Left renal cortex interstitium (tissue), 4 donors: ENCODE results near the gene SHOX. TPM values are rescaled to one million over a fixed set of nuclear protein-coding genes. Genes with fewer than 3 reads are reported as not detected.
"Not testable (repeated sequence)": the region's sequence is repeated elsewhere in the genome, so short reads cannot be mapped to it uniquely, and the experiment has no call there.

Experiments used
- DNase-seq, 4 donors: peaks; one replicate each; pipeline ENCODE4 v3.0.0-alpha.2; 2013; ENCODE audit warnings: low read depth in 4 of 4, low spot score in 2 of 4, missing footprints in 1 of 4
- polyA plus RNA-seq, 4 donors: library from polyadenylated mRNA; unstranded; fragments of 120-200 nt; gene quantifications; one replicate each; pipeline ENCODE4 v1.2.1, GENCODE V29; 2013; ENCODE audit not compliant: insufficient read length in 4 of 4

Gene SHOX
- polyA plus RNA-seq: under 1 TPM; 0.04 to 0.17 (median 0.08) TPM

- DNase-seq: no peak
Observed at GRCh38 chrX:630612-631496, at the start of gene SHOX. Gene SHOX (plus strand): TSS chrX:630791. CDS start chrX:630898, 107 bp downstream.

GRCh38 chrX:581066-581465 is 49.5 kb upstream of the SHOX start:
- DNase-seq: no peak

- no peak for DNase-seq
Observed at GRCh38 chrX:581720-582298, 48.8 kb upstream of the SHOX start.

- no peak for DNase-seq
Observed at GRCh38 chrX:584572-584971, 46.0 kb upstream of the SHOX start.

DNA sequence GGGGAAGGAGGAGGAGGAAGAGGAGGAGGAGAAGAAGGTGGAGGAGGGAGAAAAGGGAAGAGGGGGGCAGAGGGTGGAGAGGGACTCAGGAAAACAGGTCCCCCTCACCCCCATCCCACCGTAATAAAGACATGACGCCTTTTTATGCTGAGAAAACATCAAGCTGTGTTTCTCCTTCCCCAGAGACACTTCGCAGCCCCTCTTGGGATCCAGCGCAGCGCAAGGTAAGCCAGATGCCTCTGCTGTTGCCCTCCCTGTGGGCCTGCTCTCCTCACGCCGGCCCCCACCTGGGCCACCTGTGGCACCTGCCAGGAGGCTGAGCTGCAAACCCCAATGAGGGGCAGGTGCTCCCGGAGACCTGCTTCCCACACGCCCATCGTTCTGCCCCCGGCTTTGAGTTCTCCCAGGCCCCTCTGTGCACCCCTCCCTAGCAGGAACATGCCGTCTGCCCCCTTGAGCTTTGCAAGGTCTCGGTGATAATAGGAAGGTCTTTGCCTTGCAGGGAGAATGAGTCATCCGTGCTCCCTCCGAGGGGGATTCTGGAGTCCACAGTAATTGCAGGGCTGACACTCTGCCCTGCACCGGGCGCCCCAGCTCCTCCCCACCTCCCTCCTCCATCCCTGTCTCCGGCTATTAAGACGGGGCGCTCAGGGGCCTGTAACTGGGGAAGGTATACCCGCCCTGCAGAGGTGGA is 45.3 kb upstream of the SHOX start:
- DNase-seq: no peak

DNA sequence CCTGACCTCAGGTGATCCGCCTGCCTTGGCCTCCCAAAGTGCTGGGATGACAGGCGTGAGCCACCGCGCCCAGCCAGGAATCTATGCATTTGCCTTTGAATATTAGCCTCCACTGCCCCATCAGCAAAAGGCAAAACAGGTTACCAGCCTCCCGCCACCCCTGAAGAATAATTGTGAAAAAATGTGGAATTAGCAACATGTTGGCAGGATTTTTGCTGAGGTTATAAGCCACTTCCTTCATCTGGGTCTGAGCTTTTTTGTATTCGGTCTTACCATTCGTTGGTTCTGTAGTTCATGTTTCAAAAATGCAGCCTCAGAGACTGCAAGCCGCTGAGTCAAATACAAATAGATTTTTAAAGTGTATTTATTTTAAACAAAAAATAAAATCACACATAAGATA is 44.2 kb upstream of the SHOX start:
- no peak for DNase-seq

DNA sequence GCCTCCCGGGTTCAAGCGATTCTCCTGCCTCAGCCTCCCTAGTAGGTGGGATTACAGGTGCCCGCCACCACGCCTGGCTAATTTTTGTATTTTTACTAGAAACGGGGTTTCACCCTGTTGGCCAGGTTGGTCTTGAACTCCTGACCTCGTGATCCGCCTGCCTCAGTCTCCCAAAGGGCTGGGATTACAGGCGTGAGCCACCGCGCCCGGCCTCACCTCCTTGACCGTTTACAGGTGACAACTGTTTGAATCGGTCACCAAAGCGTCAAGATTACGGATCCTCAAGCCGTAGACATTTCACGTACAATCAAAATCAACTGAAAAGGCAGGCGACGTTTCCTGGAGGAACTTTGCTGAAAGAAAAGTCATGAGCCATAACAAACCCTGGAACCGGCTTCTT is 41.3 kb upstream of the SHOX start:
- not testable (repeated sequence) for DNase-seq

- DNase-seq: no peak
Observed at GRCh38 chrX:590693-591404, 39.7 kb upstream of the SHOX start.

GRCh38 chrX:599837-600715 is 30.5 kb upstream of the SHOX start:
- no peak for DNase-seq

GRCh38 chrX:603029-603428 is 27.6 kb upstream of the SHOX start:
- DNase-seq: not testable (repeated sequence)

GRCh38 chrX:604616-605015 is 26.0 kb upstream of the SHOX start:
- not testable (repeated sequence) for DNase-seq

DNA sequence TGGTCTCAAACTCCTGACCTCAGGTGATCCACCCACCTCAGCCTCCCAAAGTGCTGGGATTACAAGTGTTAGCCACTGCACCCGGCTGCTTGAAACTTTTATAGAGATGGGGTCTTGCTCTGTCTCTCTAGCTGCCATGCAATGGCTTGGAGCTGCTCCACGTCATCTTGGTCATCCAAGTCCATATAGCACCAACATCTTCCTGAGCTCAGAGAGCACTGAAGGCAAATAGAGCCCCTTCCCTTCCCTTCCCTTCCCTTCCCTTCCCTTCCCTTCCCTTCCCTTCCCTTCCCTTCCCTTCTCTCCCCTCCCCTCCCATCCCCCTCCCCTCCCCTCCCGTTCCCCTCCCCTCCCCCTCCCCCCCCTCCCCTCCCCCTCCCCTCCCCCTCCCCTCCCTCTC is 22.5 kb upstream of the SHOX start:
- not testable (repeated sequence) for DNase-seq

GRCh38 chrX:614136-614535 is 16.5 kb upstream of the SHOX start:
- DNase-seq: no peak

GRCh38 chrX:617401-617800 is 13.2 kb upstream of the SHOX start:
- no peak for DNase-seq

DNA sequence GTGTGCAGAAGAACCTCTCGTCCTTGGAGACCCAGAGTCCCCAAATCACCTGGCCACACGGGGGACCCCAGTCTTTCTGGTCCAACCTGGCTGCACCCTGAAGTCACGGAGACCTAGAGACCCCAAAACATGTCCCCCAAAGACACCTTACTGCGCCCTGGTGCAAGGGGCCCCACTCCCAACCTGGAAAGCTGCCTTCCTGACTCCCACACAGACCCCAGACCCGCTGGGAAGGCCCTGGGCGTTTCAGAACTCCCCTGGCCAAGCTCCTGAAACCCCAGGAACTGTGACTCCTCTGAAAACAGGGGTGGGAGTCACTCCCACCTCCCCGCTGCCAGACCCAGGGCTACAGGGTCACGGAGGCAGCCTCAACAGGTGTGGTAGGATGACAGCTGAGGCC is 12.7 kb upstream of the SHOX start:
- DNase-seq: no peak

DNA sequence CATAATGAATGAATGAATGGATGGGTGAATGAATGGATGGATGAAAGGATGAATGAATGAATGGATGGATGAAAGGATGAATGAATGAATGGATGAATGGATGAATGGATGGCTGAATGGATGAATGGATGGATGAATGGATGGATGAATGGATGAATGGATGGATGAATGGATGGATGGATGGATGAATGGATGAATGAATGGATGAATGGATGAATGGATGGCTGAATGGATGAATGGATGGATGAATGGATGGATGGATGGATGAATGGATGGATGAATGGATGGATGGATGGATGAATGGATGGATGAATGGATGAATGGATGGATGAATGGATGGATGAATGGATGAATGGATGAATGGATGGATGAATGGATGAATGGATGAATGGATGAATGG is 12.3 kb upstream of the SHOX start:
- DNase-seq: not testable (repeated sequence)

DNA sequence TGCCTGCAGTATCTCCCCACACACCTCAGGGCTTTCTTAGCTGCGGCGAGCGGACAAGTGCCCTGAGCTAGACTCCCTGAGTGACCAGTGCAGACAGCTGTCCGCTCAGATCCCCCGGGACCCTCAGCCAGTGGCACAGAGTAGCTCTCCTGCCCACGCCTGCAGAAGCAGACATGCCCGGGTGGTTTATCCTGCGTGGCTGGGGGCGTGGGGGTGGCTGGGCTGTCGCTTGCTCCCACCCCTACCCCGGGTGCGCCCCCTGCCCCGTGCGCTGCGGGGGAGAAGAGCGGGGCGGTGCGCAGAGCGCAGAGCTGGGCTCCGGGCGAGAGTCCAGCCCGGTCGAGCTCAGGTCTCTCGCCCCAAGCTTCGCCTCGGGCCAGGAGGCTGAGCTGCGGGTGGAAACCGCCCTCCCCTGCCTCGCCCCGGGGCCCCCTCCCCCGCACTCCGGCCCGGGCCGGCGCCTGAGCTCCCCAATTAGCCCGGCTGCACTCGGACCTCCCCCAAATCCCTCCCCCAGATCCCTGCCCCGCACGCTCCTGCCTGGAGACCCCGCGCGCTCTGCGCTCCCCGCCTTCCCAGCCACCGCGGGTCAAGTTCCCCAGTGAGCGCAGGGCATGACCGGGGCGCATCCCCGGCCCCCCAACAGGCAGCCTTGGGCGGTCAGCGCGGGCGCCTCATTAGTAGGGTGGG is 11.7 kb upstream of the SHOX start:
- no peak for DNase-seq

- DNase-seq: no peak
Observed at GRCh38 chrX:619451-619811, 11.2 kb upstream of the SHOX start.

DNA sequence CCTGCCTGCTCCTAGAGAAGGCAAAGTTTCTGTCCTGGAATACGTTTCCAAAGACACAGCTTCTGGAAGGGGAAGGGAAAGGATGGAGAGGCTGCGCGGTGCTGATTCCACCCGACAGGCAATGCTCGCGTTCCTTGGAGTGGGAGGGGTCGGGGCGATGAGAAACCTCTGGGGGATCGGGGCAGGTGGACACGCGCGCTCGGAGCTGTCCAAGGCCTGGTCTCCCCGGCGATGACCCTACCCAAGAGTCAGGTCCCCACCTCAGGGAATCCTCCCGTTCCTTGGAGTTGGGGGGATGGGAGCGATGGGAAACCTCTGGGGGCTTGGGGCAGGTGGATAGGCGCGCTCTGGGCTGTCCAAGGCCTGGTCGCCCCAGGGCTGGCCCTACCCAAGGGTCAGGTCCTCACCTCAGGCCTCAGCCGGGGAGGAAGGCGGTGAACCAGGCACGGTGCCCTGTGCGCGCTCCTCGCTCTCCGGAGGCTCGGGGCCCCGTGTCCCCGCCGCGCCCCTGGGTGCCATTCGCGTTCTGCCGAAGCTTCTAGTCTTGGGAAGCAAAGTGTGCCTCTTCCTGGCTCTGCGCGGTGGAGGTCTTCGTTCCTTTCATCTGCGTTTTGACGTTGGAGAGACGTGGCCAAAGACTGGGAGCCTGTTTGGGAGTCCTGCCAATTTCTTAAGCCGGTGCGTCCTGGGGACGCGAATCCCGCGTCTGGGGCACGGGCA is 10.6 kb upstream of the SHOX start:
- no peak for DNase-seq
